GM12874 (cell line): ENCODE data around the gene SOX9.

Experiments used
- CTCF ChIP-seq: IDR thresholded peaks from 2 replicates; pipeline ENCODE4 v1.5.1; 2011; ENCODE audit warnings: low read depth, mild to moderate bottlenecking, control low read depth, low read length, moderate library complexity; ENCODE audit not compliant: insufficient read depth

Gene SOX9

GRCh38 chr17:72169823-72170222 is 49.0 kb downstream of the SOX9 start:
- no peak for TF ChIP-seq CTCF

GRCh38 chr17:72171703-72172667 is 51.2 kb downstream of the SOX9 start:
- TF ChIP-seq CTCF = no peak

GRCh38 chr17:72173499-72174116 is 52.8 kb downstream of the SOX9 start:
- TF ChIP-seq CTCF = no peak

GRCh38 chr17:72175263-72175662 is 54.4 kb downstream of the SOX9 start:
- TF ChIP-seq CTCF = no peak
